HG03565 (cell line): ENCODE measurements around the gene MSH5.
"Not testable (repeated sequence)": the region's sequence is repeated elsewhere in the genome, so short reads cannot be mapped to it uniquely, and the experiment has no call there.

Experiments used
- ATAC-seq: cut with Tn5 transposase; IDR thresholded peaks from one replicate; pipeline ENCODE4 v1.9.1; 2021; ENCODE audit warnings: mild to moderate bottlenecking, moderate library complexity; ENCODE audit not compliant: unreplicated experiment

Gene MSH5

DNA sequence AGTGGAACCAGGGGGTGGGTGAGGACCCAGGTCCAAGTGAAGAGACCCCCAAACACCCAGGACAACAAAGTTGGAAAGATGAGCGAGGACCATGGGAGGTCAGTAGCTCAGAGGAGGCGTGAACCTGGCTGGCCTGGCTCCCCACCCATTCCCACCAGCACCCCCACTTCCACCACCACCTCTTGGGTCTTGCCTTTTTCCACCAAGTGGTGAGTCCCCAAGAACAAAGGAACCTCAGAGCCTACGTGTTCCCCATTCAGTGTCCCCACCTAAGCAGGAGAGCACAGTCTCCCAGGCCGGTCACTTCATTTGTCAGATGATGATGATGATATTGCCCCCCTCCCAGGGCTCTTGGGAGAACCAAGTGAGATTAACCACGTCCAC is 37.9 kb downstream of the MSH5 start:
- no peak for ATAC-seq

DNA sequence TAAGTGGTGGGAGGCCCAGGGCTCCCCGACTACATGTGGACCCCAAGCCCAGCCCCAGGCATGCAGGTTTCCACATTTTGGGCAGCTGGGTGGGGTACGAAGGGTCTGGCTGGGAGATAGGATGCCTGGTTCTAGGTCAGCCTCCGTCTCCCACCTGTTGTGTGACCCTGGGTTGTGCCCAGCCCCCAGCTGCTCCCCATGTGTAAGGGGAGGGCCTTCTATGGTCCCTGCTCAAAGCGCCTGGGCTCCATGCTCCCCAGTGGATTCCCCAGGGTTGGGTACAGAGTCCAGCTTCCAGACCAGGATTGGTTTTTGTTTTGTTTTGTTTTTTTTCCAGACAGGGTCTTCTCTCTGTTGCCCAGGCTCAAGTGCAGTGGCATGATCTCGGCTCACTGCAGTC is 38.4 kb downstream of the MSH5 start:
- no peak for ATAC-seq

DNA sequence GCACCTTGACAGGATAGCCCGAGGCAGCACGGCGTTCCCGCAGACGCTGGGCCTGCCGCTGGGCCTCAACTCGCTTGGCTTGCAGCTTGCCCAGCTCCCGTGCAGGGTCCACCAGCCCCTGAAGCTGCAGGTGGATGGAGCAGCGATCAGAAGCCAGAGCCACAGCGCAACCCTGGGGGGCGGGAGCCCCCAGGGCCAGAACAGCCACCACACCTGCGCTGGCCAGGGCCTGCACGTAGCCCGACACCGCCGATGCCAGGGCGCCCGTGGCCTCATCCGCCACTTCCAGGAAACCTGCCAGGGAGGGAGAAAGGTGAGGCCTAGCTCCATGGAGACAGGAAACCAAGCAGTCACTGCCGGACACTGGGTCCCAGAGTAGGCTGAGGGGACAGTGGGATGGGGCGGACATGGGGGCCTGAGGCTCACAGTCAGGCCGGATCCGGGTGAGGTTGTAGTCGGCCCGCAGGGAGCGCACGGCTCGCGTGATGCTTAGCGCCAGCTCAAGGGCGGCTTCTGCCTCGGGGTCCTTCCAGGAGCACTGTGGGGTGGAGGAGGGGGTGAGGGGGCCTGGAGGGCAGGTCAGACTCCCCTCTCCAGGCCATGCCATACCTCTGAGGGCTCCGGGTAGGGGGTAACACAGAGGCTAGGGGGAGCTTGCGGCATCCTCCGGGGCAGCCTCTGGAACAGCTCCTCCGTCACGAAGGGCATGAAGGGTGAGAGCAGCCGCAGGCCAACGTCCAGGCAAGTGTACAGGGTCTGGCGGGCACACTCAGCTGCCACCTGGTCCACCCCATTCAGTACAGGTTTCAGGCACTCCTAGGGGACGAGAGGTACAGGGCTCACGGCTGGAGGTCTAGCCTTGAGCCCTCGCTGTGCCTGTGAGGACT is 39.4 kb downstream of the MSH5 start:
- ATAC-seq = no peak

DNA sequence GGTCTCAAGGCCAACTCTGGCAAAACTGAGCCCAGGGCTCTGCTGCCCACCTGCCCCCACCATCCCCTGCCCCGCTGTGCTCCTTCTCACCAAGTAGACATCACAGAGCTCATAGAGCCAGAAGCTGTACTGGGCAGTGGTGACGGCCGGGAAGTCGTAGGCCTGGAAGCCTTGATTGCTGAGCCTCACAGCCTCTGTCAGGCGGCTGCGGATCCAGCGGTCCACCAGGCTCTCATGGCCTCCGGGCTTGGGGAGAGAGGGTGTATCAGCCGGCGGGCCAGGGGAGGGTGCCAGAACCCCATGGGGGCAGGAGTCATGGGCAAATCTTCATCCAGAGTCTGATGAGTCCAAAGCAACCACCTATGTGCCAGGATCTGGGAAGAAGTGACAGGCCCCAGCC is 40.1 kb downstream of the MSH5 start:
- ATAC-seq = no peak

DNA sequence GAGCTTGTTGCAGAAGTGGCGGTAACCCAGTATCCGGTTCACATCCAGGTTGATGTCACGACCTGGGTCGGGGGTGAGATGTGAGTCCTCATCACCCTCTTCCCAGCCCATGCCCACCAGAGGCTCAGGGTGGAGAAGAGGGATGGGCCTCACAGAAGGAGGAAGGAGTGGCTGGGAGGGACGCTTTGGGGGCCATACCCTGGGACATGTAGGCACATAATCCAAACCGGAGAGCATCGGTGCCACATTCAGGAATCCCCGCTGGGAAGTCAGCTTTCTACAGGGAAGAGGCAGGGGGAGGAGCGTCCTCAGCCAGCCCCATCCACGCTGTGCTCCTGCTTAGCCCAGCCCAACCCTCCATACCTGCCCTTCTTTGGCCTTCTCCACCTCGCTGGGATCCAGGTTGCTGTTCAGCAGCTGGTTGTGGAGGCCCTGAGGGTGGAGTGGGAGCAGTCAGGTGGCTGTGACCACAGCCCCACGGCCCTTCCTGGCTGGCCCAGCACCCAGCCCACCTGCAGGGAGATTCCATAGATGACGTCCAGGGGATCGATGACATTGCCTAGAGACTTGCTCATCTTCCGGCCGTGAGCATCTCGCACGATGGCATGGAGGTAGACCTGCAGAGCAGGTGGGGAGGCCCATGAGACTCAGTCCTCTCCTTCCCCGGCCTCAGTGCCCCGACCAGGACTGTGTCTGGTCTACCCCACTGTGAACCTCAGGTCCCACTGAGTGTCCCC is 40.9 kb downstream of the MSH5 start:
- ATAC-seq = no peak

DNA sequence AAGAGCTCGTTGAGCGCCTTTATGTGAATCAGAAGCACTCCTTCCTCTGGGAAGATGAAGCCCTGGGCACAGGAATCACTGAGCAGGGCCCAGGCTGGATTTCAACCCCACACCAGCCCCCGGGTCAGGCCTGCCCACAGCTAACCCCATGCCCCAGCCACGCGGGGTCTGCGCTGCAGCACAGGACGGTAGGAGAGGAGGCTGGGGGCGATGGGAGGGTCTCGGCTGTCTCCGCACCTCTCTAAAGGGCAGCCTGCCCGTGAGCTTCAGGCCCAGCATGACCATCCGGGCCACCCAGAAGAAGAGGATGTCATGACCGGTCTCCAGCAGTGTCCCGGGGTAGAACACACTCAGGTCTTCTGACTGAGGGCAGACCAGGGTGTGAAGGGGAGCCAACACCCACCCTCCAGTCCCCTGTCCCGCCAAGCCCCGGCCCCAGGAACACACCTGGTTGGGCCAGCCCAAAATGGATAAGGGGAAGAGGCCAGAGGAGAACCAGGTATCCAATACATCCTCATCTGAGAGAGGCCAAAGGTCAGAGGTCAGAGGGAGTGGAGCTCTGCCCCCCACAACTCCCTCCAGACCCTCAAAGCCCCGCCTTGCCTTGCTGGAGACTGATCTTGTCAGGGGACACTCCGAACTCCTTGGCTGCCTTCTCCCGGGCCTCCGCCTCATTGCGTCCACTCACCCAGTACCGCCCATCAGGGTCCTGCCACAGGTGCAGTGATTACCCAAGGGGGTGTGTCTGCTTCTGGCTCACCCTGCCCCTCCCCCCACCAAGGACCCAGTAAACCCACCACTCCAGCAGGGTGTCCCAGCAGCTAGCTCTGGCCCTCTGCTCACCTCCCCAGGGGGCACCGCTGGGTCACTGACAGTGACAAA is 41.7 kb downstream of the MSH5 start:
- ATAC-seq = no peak

DNA sequence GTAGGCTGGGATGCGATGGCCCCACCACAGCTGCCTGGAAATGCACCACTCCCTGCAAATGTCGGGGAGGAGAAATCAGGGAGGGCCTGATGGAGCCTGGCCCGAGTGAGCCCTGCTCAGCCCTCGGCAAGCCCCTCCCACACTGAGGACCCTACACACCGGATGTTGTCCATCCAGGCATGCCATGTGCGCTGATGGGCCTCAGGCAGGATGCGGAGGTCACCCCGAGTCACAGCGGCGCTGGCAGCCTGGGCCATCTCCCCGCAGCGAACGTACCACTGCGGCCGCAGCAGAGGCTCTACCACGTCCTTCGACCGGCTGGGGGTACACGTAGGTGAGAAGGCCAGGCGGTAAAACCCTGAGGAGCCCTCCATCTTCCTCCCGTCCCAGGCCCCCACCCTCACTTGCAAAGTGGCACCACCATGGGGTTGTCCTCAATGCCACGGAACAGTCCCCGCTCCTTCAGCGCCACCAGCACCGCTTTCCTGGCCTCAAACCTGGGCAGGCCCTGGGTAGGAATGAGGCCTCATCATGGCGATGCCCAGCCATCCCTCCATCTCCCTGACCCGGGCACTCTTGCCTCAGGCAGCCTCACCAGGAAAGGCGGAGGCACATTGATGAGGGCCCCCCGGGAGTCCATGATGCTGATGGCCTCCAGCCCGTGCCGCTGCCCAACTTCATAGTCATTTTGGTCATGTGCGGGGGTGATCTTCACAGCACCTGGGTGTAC is 42.5 kb downstream of the MSH5 start:
- ATAC-seq = no peak

DNA sequence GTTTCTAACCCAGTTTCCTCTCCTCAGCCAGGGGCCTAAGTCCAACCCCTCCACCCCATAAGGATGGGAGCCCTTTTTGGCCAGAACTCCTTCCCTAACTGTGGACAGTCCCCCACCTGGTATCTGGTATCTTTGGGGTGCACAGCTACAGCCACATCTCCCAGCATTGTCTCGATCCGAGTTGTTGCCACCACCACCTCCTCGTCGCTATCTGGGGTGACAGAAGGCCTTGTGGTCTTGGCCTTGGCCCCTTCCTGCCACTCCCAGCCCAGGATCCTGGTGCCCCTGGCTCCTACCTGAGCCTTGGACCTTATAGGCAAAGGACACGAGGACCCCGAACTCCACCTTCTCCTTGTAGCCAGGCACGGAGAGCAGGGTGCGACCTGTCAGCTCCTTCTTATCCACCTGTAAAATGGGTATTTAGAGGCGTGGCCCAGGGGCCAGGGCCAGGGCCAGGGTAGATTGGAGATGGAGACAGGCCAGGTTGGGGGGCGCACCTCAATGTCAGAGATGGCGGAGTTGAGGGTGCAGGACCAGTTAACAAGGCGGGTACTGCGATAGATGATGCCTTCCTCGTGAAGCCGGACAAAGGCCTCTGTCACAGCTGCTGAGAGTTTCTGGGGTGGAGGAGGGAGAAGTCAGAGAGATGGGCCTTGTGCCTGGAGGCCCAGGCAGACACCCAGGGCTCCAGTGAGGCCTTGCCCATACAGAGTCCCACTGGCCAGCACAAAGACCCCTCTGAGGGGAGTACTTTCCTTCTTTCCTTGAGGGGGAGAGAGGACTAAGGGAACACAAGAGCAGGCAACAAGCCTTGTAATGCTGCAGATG is 44.5 kb downstream of the MSH5 start:
- no peak for ATAC-seq

DNA sequence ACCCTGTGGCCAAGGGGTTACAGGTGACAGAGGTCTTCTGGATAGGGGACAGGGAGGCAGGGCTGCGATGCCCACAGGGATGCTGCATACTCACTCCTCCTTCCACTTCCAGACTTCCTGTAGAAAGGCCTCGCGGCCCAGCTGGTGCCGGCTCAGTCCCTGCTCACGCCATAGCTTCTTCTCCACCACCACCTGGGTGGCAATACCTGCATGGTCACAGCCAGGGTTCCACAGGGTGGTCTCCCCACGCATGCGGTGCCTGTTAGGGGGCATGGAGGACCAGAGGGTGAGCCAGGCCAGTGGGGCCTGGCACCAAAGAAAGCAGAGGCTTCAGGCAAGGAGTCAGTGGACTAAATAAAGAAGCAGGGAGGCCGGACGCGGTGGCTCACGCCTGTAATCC is 45.7 kb downstream of the MSH5 start:
- ATAC-seq = no peak

DNA sequence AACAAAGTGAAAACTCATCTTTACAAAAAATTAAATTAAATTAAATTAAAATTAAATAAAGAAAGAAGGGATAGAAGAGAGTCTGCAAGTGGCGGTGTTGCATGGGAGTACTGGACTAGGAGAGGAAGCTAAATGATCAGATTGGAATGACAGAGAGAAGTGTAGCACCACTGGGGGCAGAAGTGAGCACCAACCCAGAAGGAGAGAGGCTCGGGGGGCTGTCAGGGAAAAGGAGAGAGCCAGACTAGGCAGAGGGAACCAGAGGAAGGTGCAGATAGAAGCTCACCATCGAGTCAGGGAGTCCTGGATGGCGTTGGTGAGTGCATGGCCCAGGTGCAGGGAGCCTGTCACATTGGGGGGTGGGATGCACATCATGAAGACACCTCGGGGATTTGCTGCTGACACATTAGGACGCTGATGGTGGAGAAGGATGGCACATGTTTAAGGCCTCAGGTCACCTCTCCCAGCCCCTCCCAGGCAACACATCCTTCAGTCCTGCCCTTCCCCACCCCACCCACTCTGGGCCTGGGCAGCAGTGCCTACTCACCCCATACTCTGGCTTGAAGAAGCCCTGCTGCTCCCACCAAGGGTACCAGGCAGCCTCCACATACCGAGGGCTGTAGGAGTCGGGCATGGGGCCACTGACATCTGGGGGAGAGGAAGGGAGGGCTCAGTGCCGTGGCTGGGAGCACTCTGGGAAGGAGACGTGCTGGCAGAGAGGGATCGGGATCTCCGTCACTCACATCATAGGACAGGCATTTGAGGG is 51.7 kb downstream of the MSH5 start:
- no peak for ATAC-seq

DNA sequence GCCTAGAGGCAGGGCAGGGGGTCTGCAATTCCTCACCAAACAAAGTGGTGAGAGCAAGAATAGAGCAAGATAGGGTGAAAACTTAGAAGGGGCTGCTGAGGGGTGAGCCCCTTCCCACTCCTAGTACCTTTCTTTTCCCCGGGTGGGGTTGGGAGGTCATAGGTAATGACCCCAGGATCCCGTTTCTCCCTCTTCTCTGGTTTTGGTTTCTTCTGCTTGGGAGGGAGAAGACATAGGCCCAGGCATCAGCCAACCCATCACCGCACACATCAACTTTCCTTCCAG is 52.2 kb downstream of the MSH5 start:
- no peak for ATAC-seq

DNA sequence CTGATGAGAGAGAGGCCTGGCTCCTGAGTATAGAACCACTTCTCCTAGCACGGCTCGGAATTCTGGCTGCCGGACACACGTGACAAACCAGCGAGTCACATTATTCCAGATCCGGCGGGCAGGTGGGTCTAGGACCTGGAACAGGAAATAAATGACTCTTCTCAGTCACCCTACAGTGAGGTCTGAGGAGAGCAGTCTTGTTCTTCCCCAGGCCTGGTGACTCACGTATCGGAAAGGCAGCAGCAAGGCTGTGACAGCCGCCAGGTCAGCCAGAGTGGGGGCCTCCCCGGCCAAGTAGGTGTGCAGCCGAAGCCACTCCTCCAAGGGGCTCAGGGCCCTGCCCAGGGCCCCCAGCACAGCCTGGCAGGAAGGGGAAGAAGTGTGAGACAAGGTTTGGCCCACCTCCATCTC is 53.0 kb downstream of the MSH5 start:
- ATAC-seq = no peak

DNA sequence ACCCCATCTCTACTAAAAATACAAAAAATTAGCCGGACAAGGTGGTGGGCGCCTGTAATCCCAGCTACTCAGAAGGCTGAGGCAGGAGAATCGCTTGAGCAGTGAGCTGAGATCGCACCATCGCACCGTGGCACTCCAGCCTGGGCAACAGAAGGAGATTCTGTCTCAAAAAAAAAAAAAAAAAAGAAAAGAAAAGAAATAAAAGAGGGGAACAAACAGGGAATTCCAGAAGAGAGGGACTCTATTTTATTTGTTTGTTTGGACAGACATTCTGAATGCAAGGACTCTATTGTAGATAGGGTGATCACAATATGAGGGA is 54.1 kb downstream of the MSH5 start:
- not testable (repeated sequence) for ATAC-seq

DNA sequence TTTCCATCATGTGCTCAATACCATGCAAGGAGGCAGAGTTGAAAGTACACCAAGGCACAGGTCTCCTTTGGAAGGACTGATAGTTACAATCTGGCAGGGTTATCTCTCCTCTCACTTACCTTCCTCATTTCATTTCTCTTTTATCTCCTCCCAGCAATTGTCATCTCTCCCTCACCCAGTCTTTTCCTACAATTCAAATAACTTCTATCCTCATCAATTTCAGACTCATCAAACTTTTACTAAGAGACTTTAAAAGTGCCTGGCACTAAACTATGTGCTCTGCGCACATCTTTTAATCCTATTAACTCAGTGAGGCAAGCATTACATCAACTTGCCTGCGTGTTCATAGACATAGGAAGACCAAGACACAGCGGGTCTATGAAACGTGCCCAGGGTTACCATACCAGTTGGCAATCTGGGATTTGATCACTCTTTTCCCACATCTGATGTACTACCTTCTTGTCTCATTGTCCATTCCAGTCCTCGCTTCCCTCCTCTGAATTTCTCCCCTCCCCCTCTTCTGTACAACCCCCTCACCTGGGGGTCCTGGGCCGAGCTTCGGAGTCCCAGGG is 54.6 kb downstream of the MSH5 start:
- ATAC-seq = no peak

DNA sequence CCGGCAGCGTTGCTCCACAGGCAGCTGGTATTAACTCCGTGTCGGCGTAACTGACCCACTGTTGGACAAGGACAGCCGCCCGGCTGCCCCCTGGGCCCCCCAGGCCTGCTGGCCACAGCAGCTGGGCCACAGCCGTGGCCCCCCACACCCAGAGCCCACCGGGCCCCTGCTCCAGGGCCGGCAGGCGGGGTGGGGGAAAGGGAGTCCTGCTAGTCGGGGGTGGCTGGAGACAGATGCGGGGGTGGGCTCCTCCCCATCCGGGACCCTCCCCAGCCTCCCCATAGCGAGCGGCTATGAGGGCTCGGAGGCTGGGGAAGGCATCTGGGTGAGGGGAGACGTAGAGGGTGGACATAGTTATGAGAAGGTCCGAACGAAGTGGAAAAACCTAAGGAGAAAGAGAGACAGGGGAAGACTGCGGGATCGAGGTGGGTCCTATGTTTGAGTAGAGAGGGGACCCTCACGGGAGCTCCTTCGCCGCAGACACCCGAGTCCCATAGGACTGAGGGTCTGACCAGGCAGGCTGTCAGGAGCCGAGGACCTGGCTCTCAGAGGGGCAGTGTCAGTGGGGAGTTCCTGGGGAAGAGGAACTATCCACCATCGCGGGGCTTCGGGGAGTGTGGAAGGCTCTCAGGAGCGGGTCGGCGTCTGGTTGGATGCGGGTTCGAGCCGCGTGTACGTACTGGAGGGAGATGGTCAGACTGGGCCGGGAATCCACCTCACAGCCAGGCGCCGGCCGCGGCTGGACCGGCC is 55.2 kb downstream of the MSH5 start:
- ATAC-seq = no peak

DNA sequence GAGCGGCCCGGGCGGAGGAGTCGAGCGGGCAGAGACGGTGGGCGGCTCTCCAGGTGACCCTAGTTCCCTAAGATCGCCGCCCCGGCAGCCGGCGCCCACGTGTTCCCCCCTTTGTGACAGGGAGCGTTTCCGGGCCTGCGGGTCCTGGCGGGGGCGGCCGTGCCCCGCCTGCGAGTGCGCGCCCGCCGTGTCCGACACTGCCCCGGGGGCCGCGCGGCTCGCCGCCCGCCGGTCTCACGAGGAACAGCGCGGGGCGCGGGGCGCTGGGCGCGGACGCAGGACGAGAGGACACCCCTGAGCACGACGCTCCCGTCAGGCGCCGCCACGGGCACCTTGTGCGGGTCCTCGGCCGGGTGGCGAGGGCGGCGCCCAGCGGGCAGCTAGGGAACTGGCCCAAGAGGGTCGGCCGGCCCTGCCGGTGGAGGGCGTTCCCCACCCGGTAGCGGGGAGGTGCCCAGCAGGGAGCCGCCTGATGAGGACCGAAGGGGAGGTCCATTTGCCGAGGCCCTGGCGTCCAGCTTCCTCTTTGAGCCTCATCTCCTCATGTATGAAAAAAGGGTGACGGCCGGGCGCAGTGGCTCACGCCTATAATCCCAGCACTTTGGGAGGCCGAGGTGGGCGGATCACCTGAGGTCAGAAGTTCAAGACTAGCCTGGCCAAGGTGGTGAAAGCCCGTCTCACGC is 56.0 kb downstream of the MSH5 start, which contains the start of gene VARS1:
TSS of gene VARS1 (minus strand) at position 137 of the 683 bp plus-strand sequence. CDS start 535 bp downstream, outside the sequence.
- peak; percentile 63 for ATAC-seq

DNA sequence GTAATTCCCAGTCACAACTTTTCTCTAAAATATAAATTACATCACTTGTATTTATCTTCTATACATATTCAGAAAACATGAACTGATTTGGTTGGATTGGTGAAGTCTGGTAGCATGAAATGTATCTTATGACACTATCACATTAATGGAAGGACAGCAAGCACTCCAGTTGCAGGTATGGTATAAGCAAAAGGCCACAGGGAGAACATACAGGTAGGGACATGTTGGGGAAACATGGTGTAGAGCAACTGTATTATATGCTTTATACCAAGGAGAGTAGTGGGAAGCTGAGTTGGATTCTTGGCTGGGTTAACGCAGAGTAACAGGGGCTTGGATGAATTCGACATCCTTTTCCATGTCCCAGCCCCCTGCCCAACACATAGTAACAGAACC is 57.2 kb downstream of the MSH5 start:
- no peak for ATAC-seq

DNA sequence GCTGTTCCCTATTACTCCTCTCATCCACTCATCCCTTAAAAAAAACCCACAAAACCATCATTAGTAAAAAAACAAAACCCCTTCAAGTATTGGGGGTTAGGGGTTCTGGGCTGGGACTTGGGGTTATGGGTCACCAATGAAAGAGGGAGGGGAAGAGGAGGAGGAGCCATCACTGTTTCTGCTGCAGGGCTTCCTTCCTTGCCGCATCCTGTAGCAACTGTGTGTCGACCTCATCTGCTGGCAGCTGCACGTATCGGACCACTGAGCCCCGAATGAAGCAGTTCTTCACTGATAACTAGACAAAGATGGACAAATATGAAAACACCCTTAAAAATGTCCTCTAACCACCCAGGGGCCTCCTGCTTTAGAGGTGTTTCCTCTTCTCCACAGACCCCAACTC is 57.8 kb downstream of the MSH5 start:
- ATAC-seq = no peak
